Activated CD4-positive, alpha-beta T cell treated with anti-CD3 and anti-CD28 coated beads, Interleukin-2, amount 50 U/mL, for 48 hours (primary cell): Measurements from ENCODE around the gene GANC.
"Not testable (repeated sequence)": the region's sequence is repeated elsewhere in the genome, so short reads cannot be mapped to it uniquely, and the experiment has no call there.

ENCODE experiments used
- DNase-seq, 2 experiments: peaks; one replicate each; pipeline ENCODE4 v3.0.0-alpha.2; 2020

Gene GANC

GRCh38 chr15:42272939-42273899, at the start of gene GANC, which contains the start of gene TMEM87A:
Gene GANC (plus strand): TSS chr15:42273201. CDS start chr15:42274482, 1,281 bp downstream.
Gene TMEM87A (minus strand): TSS chr15:42273433. CDS start chr15:42273398, 35 bp downstream.
- peak; percentile 94 to 96 for DNase-seq

GRCh38 chr15:42226648-42227047, 46.4 kb upstream of the GANC start:
- no peak for DNase-seq

- no peak for DNase-seq
Observed at GRCh38 chr15:42228036-42228435, 45.0 kb upstream of the GANC start.

GRCh38 chr15:42228981-42229380, 44.0 kb upstream of the GANC start:
- not testable (repeated sequence) for DNase-seq

GRCh38 chr15:42231088-42231487, 41.9 kb upstream of the GANC start:
- DNase-seq = no peak

GRCh38 chr15:42232606-42233005, 40.4 kb upstream of the GANC start:
- DNase-seq = no peak

- no peak for DNase-seq
Observed at GRCh38 chr15:42233107-42233506, 39.9 kb upstream of the GANC start.

- no peak for DNase-seq
Observed at GRCh38 chr15:42239528-42240182, 33.3 kb upstream of the GANC start.

GRCh38 chr15:42240823-42241222, 32.2 kb upstream of the GANC start:
- DNase-seq = no peak

- DNase-seq = no peak
Observed at GRCh38 chr15:42253300-42253699, 19.7 kb upstream of the GANC start.

GRCh38 chr15:42264795-42265194, 8.2 kb upstream of the GANC start:
- DNase-seq = no peak

GRCh38 chr15:42267286-42267685, 5.7 kb upstream of the GANC start:
- DNase-seq = no peak

- no peak for DNase-seq
Observed at GRCh38 chr15:42270551-42270950, 2.5 kb upstream of the GANC start.

- DNase-seq = no peak
Observed at GRCh38 chr15:42270996-42271395, 2.0 kb upstream of the GANC start.

GRCh38 chr15:42273900-42274701, 1.1 kb downstream of the GANC start:
- peak; percentile 72 to 78 for DNase-seq

GRCh38 chr15:42274702-42274989, 1.6 kb downstream of the GANC start:
- peak; percentile 4 to 6 for DNase-seq

- no peak for DNase-seq
Observed at GRCh38 chr15:42275780-42276391, 2.9 kb downstream of the GANC start.

GRCh38 chr15:42276762-42277161, 3.8 kb downstream of the GANC start:
- no peak for DNase-seq

- DNase-seq = no peak
Observed at GRCh38 chr15:42279234-42279723, 6.3 kb downstream of the GANC start.

GRCh38 chr15:42282344-42282743, 9.3 kb downstream of the GANC start:
- DNase-seq = no peak

- no peak for DNase-seq
Observed at GRCh38 chr15:42282926-42283325, 9.9 kb downstream of the GANC start.

GRCh38 chr15:42283671-42284070, 10.7 kb downstream of the GANC start:
- no peak for DNase-seq

- DNase-seq = no peak
Observed at GRCh38 chr15:42284551-42284950, 11.6 kb downstream of the GANC start.
